ENCODE results near the gene ADGRD2.

GRCh38 chr9:124485201-124485600, 35.0 kb downstream of the ADGRD2 start:
- TF ChIP-seq CTCF (IDR thresholded peaks at IDR 0.05) (no peak), POLR2A (IDR thresholded peaks at IDR 0.05) (no peak)

Data from lower leg skin (tissue), 3 donors.